Measurements from ENCODE around the gene REXO5.

Gene REXO5

DNA sequence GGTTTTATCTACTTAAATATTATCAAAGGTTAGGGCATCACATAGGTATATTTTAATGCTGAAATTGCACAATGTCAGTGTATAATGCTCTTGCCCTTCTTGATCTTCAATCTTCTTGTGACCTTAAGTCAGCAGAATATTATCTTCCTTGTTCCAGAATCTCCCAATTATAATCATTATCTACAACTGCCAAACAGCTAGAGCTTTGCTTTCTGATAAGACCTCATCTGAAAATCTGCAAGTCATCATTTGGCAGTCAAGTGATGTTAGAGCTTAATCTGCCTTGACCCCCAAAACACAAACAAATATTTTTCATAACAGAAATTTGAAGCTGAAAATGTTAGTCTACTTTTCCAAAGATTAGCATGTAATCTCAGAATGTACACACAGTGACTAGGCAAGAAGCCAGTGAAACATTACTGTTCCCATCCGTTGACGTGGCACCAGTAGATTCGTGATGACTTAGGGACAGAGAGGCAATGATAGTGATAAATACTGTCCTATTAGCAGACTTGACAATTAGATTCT is 19.8 kb downstream of the REXO5 start:
- ChIA-PET CTCF (interaction anchor here (2.3 to 4.1 kb wide), 2 partner anchors 11 to 22 kb away, joined by 7 to 25 read pairs; no protein-coding TSS in a partner anchor), POLR2A (no interaction called here)
- no peak for DNase-seq (ENCODE audit: extremely low spot score)
- TF ChIP-seq, protein P1, sequence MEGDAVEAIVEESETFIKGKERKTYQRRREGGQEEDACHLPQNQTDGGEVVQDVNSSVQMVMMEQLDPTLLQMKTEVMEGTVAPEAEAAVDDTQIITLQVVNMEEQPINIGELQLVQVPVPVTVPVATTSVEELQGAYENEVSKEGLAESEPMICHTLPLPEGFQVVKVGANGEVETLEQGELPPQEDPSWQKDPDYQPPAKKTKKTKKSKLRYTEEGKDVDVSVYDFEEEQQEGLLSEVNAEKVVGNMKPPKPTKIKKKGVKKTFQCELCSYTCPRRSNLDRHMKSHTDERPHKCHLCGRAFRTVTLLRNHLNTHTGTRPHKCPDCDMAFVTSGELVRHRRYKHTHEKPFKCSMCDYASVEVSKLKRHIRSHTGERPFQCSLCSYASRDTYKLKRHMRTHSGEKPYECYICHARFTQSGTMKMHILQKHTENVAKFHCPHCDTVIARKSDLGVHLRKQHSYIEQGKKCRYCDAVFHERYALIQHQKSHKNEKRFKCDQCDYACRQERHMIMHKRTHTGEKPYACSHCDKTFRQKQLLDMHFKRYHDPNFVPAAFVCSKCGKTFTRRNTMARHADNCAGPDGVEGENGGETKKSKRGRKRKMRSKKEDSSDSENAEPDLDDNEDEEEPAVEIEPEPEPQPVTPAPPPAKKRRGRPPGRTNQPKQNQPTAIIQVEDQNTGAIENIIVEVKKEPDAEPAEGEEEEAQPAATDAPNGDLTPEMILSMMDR (IDR thresholded peaks at IDR 0.05; ENCODE audit: control extremely low read depth, extremely low read depth, low read depth, missing control alignments): no peak

DNA sequence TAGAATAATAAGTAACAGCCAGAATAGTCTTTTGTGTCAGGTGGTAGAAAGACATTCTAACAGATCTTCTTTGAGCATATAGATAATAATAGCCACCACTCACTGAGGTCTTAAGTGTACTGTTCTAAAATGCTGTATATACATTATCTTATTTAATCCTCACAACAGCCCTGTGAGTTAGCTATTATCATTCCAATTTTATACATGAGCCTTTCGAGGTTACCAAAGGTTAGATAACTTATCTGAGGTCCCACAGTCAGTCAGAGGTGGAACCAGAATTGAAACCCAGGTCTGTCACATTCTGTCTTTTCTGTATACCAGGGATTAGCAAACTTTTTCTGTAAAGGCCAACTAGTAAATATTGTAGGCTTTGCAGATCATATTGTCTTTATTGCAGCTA is 23.2 kb downstream of the REXO5 start:
- POLR2A ChIA-PET: no interaction called here
- CTCF ChIA-PET: interaction anchor here (1.6 kb wide), 1 partner anchor 21 kb away, joined by 3 read pairs; no protein-coding TSS in a partner anchor
- TF ChIP-seq, protein P1 (IDR thresholded peaks at IDR 0.05; ENCODE audit: control extremely low read depth, extremely low read depth, low read depth, missing control alignments): no peak
- DNase-seq (ENCODE audit: extremely low spot score): no peak

DNA sequence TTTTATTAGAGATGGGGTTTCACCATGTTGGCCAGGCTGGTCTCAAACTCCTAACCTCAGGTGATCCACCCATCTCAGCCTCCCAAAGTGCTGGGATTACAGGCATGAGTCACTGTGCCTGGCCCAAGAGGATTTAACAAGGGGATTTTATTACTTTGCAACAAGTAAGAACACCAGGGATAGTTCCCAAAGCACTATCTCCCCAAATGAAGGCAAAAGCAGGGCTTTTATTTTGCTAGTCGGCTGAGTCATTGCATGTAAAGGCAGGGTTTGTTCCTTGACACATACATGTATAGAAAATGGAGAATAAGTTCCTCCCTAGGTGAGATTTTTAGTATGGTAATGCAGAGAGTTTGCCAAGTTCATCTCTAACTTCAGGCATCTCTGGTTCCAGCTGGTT is 24.0 kb downstream of the REXO5 start:
- CTCF ChIA-PET: interaction anchor here (1.0 to 1.1 kb wide), 2 partner anchors 18 to 20 kb away, joined by 3 to 4 read pairs; no protein-coding TSS in a partner anchor
- POLR2A ChIA-PET: no interaction called here
- no peak for DNase-seq (ENCODE audit: extremely low spot score)
- TF ChIP-seq, protein P1 (IDR thresholded peaks at IDR 0.05; ENCODE audit: control extremely low read depth, extremely low read depth, low read depth, missing control alignments): no peak

DNA sequence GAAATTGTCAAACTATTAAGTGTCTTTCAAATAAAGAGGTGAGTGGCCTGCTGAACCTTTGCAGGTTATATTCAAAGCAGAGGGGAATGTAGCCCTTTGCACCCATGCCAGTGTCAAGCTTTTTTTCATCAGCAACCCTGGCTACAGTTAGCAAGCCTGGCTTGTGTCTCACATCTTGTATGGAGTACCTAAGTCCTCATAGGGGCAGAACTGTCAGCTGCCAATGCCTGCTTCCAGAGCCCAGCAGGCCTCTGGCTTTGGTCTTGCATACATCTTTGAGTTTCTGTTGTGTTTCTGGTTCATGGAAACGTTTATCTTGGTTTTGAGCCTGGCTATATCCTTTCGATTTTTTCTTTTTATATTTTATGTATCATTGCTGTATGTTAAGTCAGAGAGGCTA is 26.8 kb downstream of the REXO5 start:
- POLR2A ChIA-PET: interaction anchor here (0.5 kb wide), 1 partner anchor 24 kb away, joined by 8 read pairs; no protein-coding TSS in a partner anchor
- DNase-seq (ENCODE audit: extremely low spot score): no peak
- CTCF ChIA-PET: interaction anchor here (1.0 to 2.9 kb wide), 3 partner anchors 12 to 26 kb away, joined by 3 to 12 read pairs (median 3); partner anchors contain the start of genes ERI2 and REXO5
- TF ChIP-seq, protein P1 (IDR thresholded peaks at IDR 0.05; ENCODE audit: control extremely low read depth, extremely low read depth, low read depth, missing control alignments): no peak

DNA sequence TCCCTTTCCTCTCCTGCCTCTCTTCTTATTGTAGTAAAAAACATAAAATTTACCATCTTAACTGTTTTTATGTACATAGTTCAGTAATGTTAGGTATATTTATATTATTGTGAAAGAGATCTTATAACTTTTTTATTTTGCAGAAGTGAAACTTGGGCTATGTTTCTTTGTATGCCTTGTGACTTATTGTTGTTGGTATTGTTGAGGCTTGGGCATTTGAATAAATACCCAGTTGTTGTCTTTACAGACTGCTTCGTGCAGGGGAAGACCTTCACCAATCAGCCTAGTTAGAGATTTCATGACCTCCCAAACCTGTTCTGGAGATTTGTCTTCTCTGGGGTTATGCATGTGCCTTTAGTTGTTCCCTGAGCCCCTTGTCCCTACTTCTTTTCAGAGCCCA is 31.9 kb downstream of the REXO5 start:
- ChIA-PET POLR2A (no interaction called here), CTCF (no interaction called here)
- TF ChIP-seq, protein P1 (IDR thresholded peaks at IDR 0.05; ENCODE audit: control extremely low read depth, extremely low read depth, low read depth, missing control alignments): no peak
- no peak for DNase-seq (ENCODE audit: extremely low spot score)

DNA sequence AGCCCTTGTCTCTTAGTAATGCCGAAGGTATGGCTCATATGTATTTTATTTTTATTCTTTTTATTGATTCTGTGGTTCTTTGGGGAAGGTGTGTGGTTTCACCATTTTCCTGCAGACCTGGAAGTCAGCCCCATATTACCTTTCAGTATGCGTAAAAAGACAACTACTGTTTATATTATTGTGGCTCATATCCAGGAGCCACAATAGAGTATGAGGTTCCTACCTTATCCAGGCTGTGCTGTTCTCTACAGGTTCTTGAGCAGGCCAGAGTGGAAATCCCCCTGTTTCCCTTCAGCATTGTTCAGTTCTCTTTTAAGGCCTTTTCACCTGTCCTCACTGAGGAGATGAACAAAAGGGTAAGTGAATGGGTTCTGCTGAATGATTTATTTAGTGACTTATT is 33.2 kb downstream of the REXO5 start:
- DNase-seq (ENCODE audit: extremely low spot score): no peak
- TF ChIP-seq, protein P1 (IDR thresholded peaks at IDR 0.05; ENCODE audit: control extremely low read depth, extremely low read depth, low read depth, missing control alignments): no peak
- POLR2A ChIA-PET: no interaction called here
- CTCF ChIA-PET: no interaction called here
